Stimulated activated naive CD8-positive, alpha-beta T cell treated with anti-CD3 and anti-CD28 coated beads, Interleukin-15, Interleukin-2, amounts not matched to agents 100 ng/mL and 50 ng/mL, for 24 hours (primary cell): Measurements from ENCODE around the gene FTO.
"Not testable (repeated sequence)": the region's sequence is repeated elsewhere in the genome, so short reads cannot be mapped to it uniquely, and the experiment has no call there.

Experiments
- H3K27ac Mint-ChIP-seq: one replicate; pipeline ENCODE4 v1.8.0; 2021; ENCODE audit warnings: mild to moderate bottlenecking, mixed read lengths
- H3K27me3 Mint-ChIP-seq: one replicate; pipeline ENCODE4 v1.8.0; 2021; ENCODE audit warnings: mixed read lengths
- H3K36me3 Mint-ChIP-seq: one replicate; pipeline ENCODE4 v1.8.0; 2021; ENCODE audit warnings: low read depth, mixed read lengths
- H3K4me1 Mint-ChIP-seq: one replicate; pipeline ENCODE4 v1.8.0; 2021; ENCODE audit warnings: low read depth, mixed read lengths
- H3K4me3 Mint-ChIP-seq: one replicate; pipeline ENCODE4 v1.8.0; 2021; ENCODE audit warnings: mild to moderate bottlenecking, mixed read lengths
- H3K9me3 Mint-ChIP-seq: one replicate; pipeline ENCODE4 v1.8.0; 2021; ENCODE audit warnings: mixed read lengths

Gene FTO

GRCh38 chr16:53832896-53833544, 129.1 kb downstream of the FTO start:
- H3K27me3 Mint-ChIP-seq, result no peaks in the 10 kb centered on the region
- no peak overlapping the region for H3K4me3 Mint-ChIP-seq
- H3K36me3 Mint-ChIP-seq, result peaks cover 45% of the 10 kb centered on the region
- H3K9me3 Mint-ChIP-seq, result no peaks in the 10 kb centered on the region
- H3K27ac Mint-ChIP-seq, result no peak overlapping the region
- no peaks in the 10 kb centered on the region for H3K4me1 Mint-ChIP-seq

DNA sequence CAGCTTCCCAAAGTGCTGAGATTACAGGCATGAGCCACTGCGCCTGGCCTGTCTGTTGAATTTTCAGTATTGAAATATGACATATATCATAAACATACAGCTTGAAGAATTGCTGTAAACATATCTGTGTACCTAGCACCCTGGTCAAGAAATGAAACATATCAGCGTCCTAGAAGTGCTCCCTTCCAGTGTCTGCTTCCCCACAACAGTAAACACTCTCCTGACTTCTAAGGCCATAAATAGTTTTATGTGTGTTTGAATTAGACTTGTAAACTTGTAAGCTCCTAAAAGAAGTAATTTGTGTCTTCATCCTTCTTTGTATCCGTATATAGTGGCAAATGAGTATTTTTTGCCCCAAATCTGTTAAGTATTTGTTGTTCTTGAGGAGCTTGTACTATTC, 132.2 kb downstream of the FTO start:
- no peak overlapping the region for H3K27ac Mint-ChIP-seq
- no peaks in the 10 kb centered on the region for H3K27me3 Mint-ChIP-seq
- no peaks in the 10 kb centered on the region for H3K9me3 Mint-ChIP-seq
- no peak overlapping the region for H3K4me3 Mint-ChIP-seq
- H3K4me1 Mint-ChIP-seq, result no peaks in the 10 kb centered on the region
- peaks cover 44% of the 10 kb centered on the region for H3K36me3 Mint-ChIP-seq

DNA sequence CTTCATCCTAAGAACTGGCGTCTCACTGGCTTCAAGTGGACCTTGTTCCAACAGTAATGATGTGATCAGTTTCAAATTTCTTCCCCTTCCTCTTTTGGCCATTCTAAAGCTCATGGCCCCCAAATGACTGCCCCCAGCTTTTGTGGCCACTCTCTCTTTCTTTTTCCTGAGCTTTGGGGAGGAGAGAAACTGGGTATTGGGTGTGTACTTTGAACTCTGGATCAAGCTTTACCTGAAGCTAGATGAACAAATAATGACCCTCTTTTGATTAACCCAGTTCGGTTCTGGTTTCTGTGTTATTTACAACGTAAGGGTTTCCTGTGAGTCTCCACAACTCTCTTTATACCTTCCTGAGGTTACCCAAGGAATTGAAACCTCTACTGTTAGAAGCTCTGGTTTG, 132.7 kb downstream of the FTO start:
- Mint-ChIP-seq H3K4me1 (no peaks in the 10 kb centered on the region), H3K9me3 (no peaks in the 10 kb centered on the region)

DNA sequence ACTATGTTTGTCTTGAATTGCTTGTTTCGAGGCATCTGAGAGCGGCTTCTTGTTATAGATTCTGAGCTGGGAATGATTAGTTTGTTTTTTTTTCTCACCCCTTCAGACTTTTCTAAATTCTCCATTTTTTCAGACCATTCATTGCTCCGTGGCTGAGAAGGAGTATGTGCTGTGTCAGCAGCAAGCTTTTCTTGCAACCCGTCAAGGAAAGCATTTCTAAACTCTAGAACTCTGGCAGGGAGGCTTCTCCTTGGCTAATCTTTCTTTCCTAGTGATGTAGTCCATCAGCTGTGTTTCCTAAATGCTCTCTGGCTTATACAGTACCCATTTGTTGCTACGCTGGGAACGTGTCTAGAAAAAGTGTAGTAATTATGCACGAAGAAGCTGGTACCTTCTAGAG, 133.5 kb downstream of the FTO start:
- H3K36me3 Mint-ChIP-seq, result peaks cover 41% of the 10 kb centered on the region

More for the DNA sequence above, 132.7 kb downstream of the FTO start:
- Mint-ChIP-seq H3K27ac (no peak overlapping the region), H3K27me3 (no peaks in the 10 kb centered on the region), H3K4me3 (no peak overlapping the region), H3K36me3 (peaks cover 43% of the 10 kb centered on the region)

GRCh38 chr16:53839150-53839549, 135.2 kb downstream of the FTO start:
- H3K9me3 Mint-ChIP-seq, result no peaks in the 10 kb centered on the region
- no peaks in the 10 kb centered on the region for H3K4me1 Mint-ChIP-seq
- no peak overlapping the region for H3K4me3 Mint-ChIP-seq

More for the DNA sequence above, 133.5 kb downstream of the FTO start:
- Mint-ChIP-seq H3K27me3 (no peaks in the 10 kb centered on the region), H3K4me1 (no peaks in the 10 kb centered on the region), H3K27ac (no peak overlapping the region), H3K9me3 (no peaks in the 10 kb centered on the region), H3K4me3 (no peak overlapping the region)

GRCh38 chr16:53840456-53840855, 136.5 kb downstream of the FTO start:
- Mint-ChIP-seq H3K4me1 (peaks cover 4% of the 10 kb centered on the region), H3K36me3 (peaks cover 35% of the 10 kb centered on the region)

More at GRCh38 chr16:53839150-53839549, 135.2 kb downstream of the FTO start:
- H3K27ac Mint-ChIP-seq, result no peak overlapping the region
- peaks cover 32% of the 10 kb centered on the region for H3K36me3 Mint-ChIP-seq
- H3K27me3 Mint-ChIP-seq, result no peaks in the 10 kb centered on the region

DNA sequence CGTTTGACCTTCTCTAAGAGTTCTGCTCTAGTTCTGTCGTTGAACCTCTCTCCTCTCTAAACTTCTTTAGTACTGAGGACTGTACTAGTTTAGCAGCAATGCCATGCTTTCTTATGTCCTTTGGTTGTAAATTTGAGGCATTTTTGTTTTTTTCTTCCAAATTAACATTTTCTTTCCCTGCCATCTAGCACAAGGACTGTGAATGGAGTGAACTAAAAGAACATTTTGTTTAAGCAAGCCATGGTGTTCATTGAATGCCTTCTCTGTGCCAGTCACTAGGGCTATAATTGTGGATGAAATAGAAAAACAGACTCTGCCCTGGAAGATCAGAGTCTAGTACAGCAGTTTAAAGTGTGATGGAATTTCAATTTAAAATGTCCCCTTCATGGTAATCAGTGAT, 137.9 kb downstream of the FTO start:
- H3K27ac Mint-ChIP-seq, result no peak overlapping the region

More at GRCh38 chr16:53840456-53840855, 136.5 kb downstream of the FTO start:
- H3K27me3 Mint-ChIP-seq, result no peaks in the 10 kb centered on the region
- no peak overlapping the region for H3K27ac Mint-ChIP-seq
- no peaks in the 10 kb centered on the region for H3K9me3 Mint-ChIP-seq
- H3K4me3 Mint-ChIP-seq, result no peak overlapping the region

GRCh38 chr16:53843084-53843483, 139.1 kb downstream of the FTO start:
- Mint-ChIP-seq H3K4me3 (no peak overlapping the region), H3K36me3 (peaks cover 33% of the 10 kb centered on the region), H3K27ac (no peak overlapping the region), H3K9me3 (no peaks in the 10 kb centered on the region), H3K27me3 (no peaks in the 10 kb centered on the region), H3K4me1 (peaks cover 4% of the 10 kb centered on the region)

More for the DNA sequence above, 137.9 kb downstream of the FTO start:
- Mint-ChIP-seq H3K4me1 (peaks cover 4% of the 10 kb centered on the region), H3K4me3 (no peak overlapping the region), H3K36me3 (peaks cover 38% of the 10 kb centered on the region), H3K27me3 (no peaks in the 10 kb centered on the region), H3K9me3 (no peaks in the 10 kb centered on the region)

GRCh38 chr16:53844804-53845203, 140.8 kb downstream of the FTO start:
- Mint-ChIP-seq H3K27ac (no peak overlapping the region), H3K4me1 (peaks cover 4% of the 10 kb centered on the region), H3K9me3 (no peaks in the 10 kb centered on the region), H3K36me3 (peaks cover 34% of the 10 kb centered on the region), H3K4me3 (no peak overlapping the region), H3K27me3 (no peaks in the 10 kb centered on the region)

DNA sequence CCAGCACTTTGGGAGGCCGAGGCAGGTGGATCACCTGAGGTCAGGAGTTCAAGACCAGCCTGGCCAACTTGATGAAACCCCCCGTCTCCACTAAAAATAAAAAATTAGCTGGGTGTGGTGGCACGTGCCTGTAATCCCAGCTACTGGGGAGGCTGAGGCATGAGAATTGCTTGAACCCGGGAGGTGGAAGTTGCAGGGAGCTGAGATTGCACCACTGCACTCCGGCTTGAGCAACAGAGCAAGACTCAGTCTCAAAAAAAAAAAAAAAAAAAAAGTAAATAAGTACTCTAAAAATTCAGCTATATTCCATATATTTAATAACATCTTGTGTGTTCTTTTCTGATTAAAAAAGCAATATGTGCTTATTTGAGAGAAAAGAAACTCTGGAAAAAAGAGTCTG, 142.6 kb downstream of the FTO start:
- H3K9me3 Mint-ChIP-seq, H3K27me3 Mint-ChIP-seq, H3K4me1 Mint-ChIP-seq, H3K27ac Mint-ChIP-seq, H3K4me3 Mint-ChIP-seq: not testable (repeated sequence)
- H3K36me3 Mint-ChIP-seq, result peaks cover 34% of the 10 kb centered on the region

DNA sequence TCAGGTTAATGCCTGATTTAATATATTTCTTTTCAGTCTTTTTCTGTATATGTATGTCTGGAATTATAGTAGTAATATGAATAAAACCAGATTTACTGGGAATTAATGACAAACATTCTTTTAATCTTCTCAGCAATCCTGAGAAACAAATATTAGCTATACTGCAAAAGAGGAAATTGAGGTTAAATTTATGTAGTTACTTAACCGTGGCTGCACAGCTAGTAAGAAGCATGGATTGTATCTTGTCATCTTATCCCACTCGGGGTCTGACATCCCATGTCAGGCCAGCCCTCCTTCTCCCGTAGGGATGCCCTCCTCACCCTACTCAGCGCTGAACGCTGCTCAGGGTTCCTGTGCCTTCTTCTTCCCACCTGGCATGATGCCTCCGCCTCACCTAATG, 143.0 kb downstream of the FTO start:
- H3K4me1 Mint-ChIP-seq, result peaks cover 8% of the 10 kb centered on the region
- H3K27ac Mint-ChIP-seq, result no peak overlapping the region
- peaks cover 31% of the 10 kb centered on the region for H3K36me3 Mint-ChIP-seq
- no peak overlapping the region for H3K4me3 Mint-ChIP-seq
- H3K9me3 Mint-ChIP-seq, result no peaks in the 10 kb centered on the region
- no peaks in the 10 kb centered on the region for H3K27me3 Mint-ChIP-seq

- Mint-ChIP-seq H3K27ac (no peak overlapping the region), H3K27me3 (no peaks in the 10 kb centered on the region), H3K4me1 (peaks cover 8% of the 10 kb centered on the region), H3K4me3 (no peak overlapping the region), H3K9me3 (no peaks in the 10 kb centered on the region), H3K36me3 (peaks cover 42% of the 10 kb centered on the region)
These were observed 144.5 kb downstream of the FTO start for GRCh38 chr16:53848277-53848942.

DNA sequence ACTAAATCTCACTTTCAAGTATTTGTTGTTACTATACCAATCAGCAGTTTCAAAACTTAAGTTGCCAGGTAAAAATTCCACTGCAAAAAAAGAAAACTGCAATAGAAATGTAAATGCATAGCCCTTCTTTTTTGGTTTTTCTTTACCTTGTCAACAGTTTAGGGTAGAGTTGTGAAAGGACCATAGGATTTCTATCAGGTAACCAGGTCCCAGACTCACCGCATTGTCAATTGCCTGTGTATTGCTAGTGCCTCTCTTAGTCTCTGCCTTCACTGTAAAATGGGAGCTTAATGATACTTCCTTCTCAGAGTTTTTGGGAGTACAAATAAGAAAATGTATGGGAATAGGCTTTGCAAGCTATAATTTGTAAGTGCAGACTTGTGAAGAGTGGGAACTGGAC, 145.0 kb downstream of the FTO start:
- Mint-ChIP-seq H3K27ac (no peak overlapping the region), H3K27me3 (no peaks in the 10 kb centered on the region), H3K4me3 (no peak overlapping the region), H3K36me3 (peaks cover 45% of the 10 kb centered on the region), H3K4me1 (peaks cover 8% of the 10 kb centered on the region), H3K9me3 (peaks cover 2% of the 10 kb centered on the region)

DNA sequence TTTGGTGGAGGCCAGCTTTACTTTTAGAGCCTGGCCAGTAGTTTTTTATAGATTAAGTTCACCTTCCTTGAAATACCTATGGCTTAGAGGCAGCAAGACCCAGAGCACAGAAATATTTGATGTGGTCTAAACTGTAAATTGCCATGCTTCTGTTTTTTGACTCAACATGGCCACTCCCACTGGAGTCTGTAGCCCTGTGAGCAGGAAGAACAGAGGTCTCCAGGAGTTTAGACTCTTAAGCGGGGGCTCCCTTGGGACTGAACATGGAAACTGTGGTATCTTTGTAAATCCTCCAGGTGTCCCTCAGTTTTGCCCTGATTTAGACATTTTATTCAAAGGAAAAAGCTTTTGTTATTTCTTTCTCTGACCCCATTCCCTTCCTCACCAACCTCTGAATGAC, 145.6 kb downstream of the FTO start:
- Mint-ChIP-seq H3K4me1 (peaks cover 8% of the 10 kb centered on the region), H3K36me3 (peaks cover 49% of the 10 kb centered on the region), H3K9me3 (peaks cover 8% of the 10 kb centered on the region), H3K27me3 (no peaks in the 10 kb centered on the region), H3K27ac (no peak overlapping the region), H3K4me3 (no peak overlapping the region)

DNA sequence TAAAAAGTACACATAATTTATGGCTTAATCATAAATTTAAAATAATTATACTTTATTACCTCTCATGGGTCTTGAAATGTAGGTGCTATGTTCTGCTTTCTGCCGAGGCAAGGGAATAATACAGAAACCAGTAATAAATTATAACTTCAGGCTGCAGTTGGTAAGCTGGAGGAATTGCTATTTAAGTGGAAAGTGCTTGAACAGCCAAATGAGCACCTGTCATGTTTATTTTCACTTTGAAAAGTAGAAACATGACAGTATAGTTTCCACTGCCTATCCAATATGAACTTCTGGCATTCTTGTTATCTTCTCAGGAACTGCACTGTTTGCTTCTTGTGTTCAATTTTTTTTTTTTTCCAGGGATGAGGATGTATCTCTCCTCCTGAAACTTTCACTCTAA, 146.0 kb downstream of the FTO start:
- H3K9me3 Mint-ChIP-seq, result peaks cover 10% of the 10 kb centered on the region
- no peaks in the 10 kb centered on the region for H3K27me3 Mint-ChIP-seq
- H3K4me1 Mint-ChIP-seq, result peaks cover 4% of the 10 kb centered on the region
- peaks cover 49% of the 10 kb centered on the region for H3K36me3 Mint-ChIP-seq
- H3K4me3 Mint-ChIP-seq, result no peak overlapping the region
- H3K27ac Mint-ChIP-seq, result no peak overlapping the region

- H3K4me3 Mint-ChIP-seq, result no peak overlapping the region
- H3K36me3 Mint-ChIP-seq, result peaks cover 55% of the 10 kb centered on the region
- no peak overlapping the region for H3K27ac Mint-ChIP-seq
- peaks cover 10% of the 10 kb centered on the region for H3K9me3 Mint-ChIP-seq
- H3K27me3 Mint-ChIP-seq, result no peaks in the 10 kb centered on the region
- H3K4me1 Mint-ChIP-seq, result peaks cover 4% of the 10 kb centered on the region
These were observed 148.7 kb downstream of the FTO start for GRCh38 chr16:53852678-53853077.
